Hepatocyte (in vitro differentiated cells): Measurements from ENCODE around the gene SLAIN2.

Experiments used
- CTCF ChIP-seq: fragments of 200-600 bp; sonication (generic); IDR thresholded peaks from 2 replicates; pipeline ENCODE4 v1.5.1; 2016; ENCODE audit warnings: antibody characterized with exemption, mild to moderate bottlenecking; ENCODE audit not compliant: poor library complexity
- EZH2 ChIP-seq: fragments of 200-600 bp; sonication (generic); IDR thresholded peaks from 2 replicates; pipeline ENCODE4 v1.6.1; 2016; ENCODE audit warnings: antibody characterized with exemption, mild to moderate bottlenecking, borderline replicate concordance

- TF ChIP-seq EZH2 (no peak), CTCF (peak; percentile 69)
Measured at GRCh38 chr4:48445704-48446103, 104.4 kb downstream of the SLAIN2 start.
